Gastrocnemius medialis (tissue), 4 donors: ENCODE data around the gene MED27. TPM values are rescaled to one million over a fixed set of nuclear protein-coding genes. Genes with fewer than 3 reads are reported as not detected.

Experiments
- ATAC-seq, 2 donors: fragments of 150-250 bp; one replicate each; pipeline ENCODE4 v1.9.1; 2016
- DNase-seq, 2 donors: peaks; one replicate each; pipeline ENCODE4 v3.0.0-alpha.2; 2019
- H3K27ac ChIP-seq, 4 donors: fragments of 200-600 bp; sonication (generic); 1 replicate in 1 of 4; 2 replicates in 3 of 4; pipeline ENCODE4 v1.5.1; 2016 to 2018; ENCODE audit warnings: mild to moderate bottlenecking in 2 of 4, moderate library complexity in 1 of 4
- H3K27me3 ChIP-seq, 3 donors: fragments of 200-600 bp; sonication (generic) in 2 of 3; 1 replicate in 1 of 3; 2 replicates in 2 of 3; pipeline versions ENCODE4 v1.5.1 to v1.6.0; 2016 to 2019; ENCODE audit warnings: mild to moderate bottlenecking in 1 of 3, moderate library complexity in 1 of 3
- H3K36me3 ChIP-seq, 2 donors: fragments of 200-600 bp; sonication (generic) in 1 of 2; one replicate each; pipeline ENCODE4 v1.5.1; 2017 to 2018
- H3K4me1 ChIP-seq, 2 donors: fragments of 200-600 bp; sonication (generic) in 1 of 2; one replicate each; pipeline ENCODE4 v1.5.1; 2016 to 2017; ENCODE audit warnings: mild to moderate bottlenecking in 2 of 2
- H3K4me3 ChIP-seq, 4 donors: fragments of 200-600 bp; sonication (generic) in 3 of 4; 1 replicate in 1 of 4; 2 replicates in 3 of 4; pipeline ENCODE4 v1.5.1; 2016 to 2019; ENCODE audit warnings: mild to moderate bottlenecking in 2 of 4
- H3K9me3 ChIP-seq, 3 donors: fragments of 200-600 bp; sonication (generic) in 2 of 3; 1 replicate in 1 of 3; 2 replicates in 2 of 3; pipeline ENCODE4 v1.5.1; 2016 to 2019
- POLR2A ChIP-seq, 2 donors: fragments of 450-650 bp; IDR thresholded peaks; one replicate each; pipeline ENCODE4 v1.6.1; 2017; ENCODE audit warnings: antibody characterized with exemption in 2 of 2, mild to moderate bottlenecking in 2 of 2, moderate library complexity in 2 of 2
- in situ Hi-C, 4 donors: fragments of 200-750 bp; cut with MboI; loops; one replicate each; pipeline versions ENCODE4 v1.15.0 to v1.8.0; 2017; ENCODE audit warnings: low sequenced_read_pairs in 4 of 4
- intact Hi-C: fragments of 100-400 bp; cut with DNase I; formaldehyde crosslinking; loops from one replicate; pipeline ENCODE4 v1.15.1; 2023; ENCODE audit warnings: low total_unique reads
- total RNA-seq, 4 donors: library from RNA; depleted of rRNA; stranded (reverse); fragments of >200 nt; gene quantifications; one replicate each; pipeline versions ENCODE4 v1.1.0 to v1.2.3, GENCODE V29; 2016
- TF ChIP-seq, protein P1 (sequence below), 5 experiments: fragments of 450-650 bp in 3 of 5; fragments of 200-600 bp in 2 of 5; sonication (generic) in 2 of 5; IDR thresholded peaks in 4 of 5; conservative IDR thresholded peaks in 1 of 5; 1 replicate in 4 of 5; 2 replicates in 1 of 5; pipeline ENCODE4 v1.5.1; 2016 to 2019; ENCODE audit warnings: antibody characterized with exemption in 5 of 5, mild to moderate bottlenecking in 3 of 5, moderate library complexity in 3 of 5

The MED27 gene
- total RNA-seq, 4 donors from 2014 or later: 11.6 to 20.3 (median 13.9) TPM

GRCh38 chr9:132099167-132099566, 19.5 kb upstream of the MED27 start:
- no peak overlapping the region for H3K4me3 ChIP-seq
- peaks cover 0 to 9% (median 0%) of the 10 kb centered on the region in 3 donors for H3K27me3 ChIP-seq
- no peaks in the 10 kb centered on the region for H3K4me1 ChIP-seq
- no peak overlapping the region for H3K27ac ChIP-seq
- H3K9me3 ChIP-seq: no peaks in the 10 kb centered on the region
- no peak for DNase-seq
- TF ChIP-seq, protein P1, sequence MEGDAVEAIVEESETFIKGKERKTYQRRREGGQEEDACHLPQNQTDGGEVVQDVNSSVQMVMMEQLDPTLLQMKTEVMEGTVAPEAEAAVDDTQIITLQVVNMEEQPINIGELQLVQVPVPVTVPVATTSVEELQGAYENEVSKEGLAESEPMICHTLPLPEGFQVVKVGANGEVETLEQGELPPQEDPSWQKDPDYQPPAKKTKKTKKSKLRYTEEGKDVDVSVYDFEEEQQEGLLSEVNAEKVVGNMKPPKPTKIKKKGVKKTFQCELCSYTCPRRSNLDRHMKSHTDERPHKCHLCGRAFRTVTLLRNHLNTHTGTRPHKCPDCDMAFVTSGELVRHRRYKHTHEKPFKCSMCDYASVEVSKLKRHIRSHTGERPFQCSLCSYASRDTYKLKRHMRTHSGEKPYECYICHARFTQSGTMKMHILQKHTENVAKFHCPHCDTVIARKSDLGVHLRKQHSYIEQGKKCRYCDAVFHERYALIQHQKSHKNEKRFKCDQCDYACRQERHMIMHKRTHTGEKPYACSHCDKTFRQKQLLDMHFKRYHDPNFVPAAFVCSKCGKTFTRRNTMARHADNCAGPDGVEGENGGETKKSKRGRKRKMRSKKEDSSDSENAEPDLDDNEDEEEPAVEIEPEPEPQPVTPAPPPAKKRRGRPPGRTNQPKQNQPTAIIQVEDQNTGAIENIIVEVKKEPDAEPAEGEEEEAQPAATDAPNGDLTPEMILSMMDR (IDR thresholded peaks at IDR 0.05 in 4 of 5, conservative IDR thresholded peaks at IDR 0.05 in 1 of 5): no peak
- H3K36me3 ChIP-seq: no peaks in the 10 kb centered on the region
- intact Hi-C loops: no loop called here
- ATAC-seq: no peak
- in situ Hi-C loops: no loop called here

DNA sequence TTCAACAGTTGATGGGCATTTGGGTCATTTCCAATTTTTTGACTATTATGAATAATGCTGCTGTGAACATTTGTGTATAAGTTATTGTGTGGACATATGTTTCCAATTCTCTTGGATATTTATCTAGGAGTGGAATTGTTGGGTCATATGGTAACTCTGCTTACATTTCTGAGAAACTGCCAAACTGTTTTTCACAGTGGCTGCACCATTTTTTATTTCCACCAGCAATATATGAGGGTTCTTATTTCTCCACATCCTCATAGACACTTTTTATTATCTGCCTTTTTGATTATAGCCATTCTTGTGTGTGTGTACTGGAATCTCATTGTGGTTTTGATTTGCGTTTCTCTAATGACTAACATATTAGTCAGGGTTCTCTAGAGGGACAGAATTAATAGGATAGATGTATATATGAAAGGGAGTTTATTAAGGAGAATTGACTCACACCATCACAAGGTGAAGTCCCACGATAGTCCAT, 14.7 kb upstream of the MED27 start:
- Histone ChIP-seq H3K4me3 (no peak overlapping the region), H3K27me3 (peaks cover 0 to 9% (median 3%) of the 10 kb centered on the region in 3 donors), H3K36me3 (no peaks in the 10 kb centered on the region), H3K9me3 (no peaks in the 10 kb centered on the region), H3K4me1 (no peaks in the 10 kb centered on the region), H3K27ac (no peak overlapping the region)
- in situ Hi-C loops (no loop called here), intact Hi-C loops (no loop called here)
- ATAC-seq: no peak
- DNase-seq: no peak
- TF ChIP-seq, protein P1 (IDR thresholded peaks at IDR 0.05 in 4 of 5, conservative IDR thresholded peaks at IDR 0.05 in 1 of 5): no peak
- no peak for TF ChIP-seq POLR2A (IDR thresholded peaks at IDR 0.05)

DNA sequence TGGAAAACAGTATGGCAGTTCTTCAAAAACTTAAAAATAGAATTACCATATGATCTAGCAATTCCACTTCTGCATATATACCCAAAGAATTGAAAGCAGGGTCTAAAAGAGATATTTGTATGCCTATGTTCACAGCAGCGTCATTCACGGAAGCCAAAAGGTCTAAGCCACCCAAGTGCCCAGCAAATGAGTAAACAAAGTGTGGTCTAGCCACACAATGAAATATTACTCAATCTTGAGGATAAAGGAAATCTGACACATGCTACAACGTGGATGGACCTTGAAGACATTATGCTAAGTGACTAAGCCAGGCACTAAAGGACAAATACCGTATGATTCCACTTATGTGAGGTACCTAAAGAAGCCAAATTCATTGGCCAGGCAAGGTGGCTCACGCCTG, 11.1 kb upstream of the MED27 start:
- in situ Hi-C loops: no loop called here
- H3K27ac ChIP-seq: no peak overlapping the region
- no peaks in the 10 kb centered on the region for H3K4me1 ChIP-seq
- DNase-seq (no peak), ATAC-seq (no peak)
- no peaks in the 10 kb centered on the region for H3K36me3 ChIP-seq
- H3K27me3 ChIP-seq: peaks cover 0 to 6% (median 0%) of the 10 kb centered on the region in 3 donors
- H3K9me3 ChIP-seq: no peaks in the 10 kb centered on the region
- TF ChIP-seq, protein P1 (IDR thresholded peaks at IDR 0.05 in 4 of 5, conservative IDR thresholded peaks at IDR 0.05 in 1 of 5): no peak
- no peak for TF ChIP-seq POLR2A (IDR thresholded peaks at IDR 0.05)
- H3K4me3 ChIP-seq: no peak overlapping the region
- intact Hi-C loops: no loop called here

GRCh38 chr9:132087438-132088030, 7.9 kb upstream of the MED27 start:
- Histone ChIP-seq H3K4me1 (no peaks in the 10 kb centered on the region), H3K9me3 (no peaks in the 10 kb centered on the region), H3K4me3 (no peak overlapping the region), H3K27ac (no peak overlapping the region), H3K36me3 (no peaks in the 10 kb centered on the region), H3K27me3 (peaks cover 0 to 3% (median 0%) of the 10 kb centered on the region in 3 donors)
- in situ Hi-C loops: no loop called here
- TF ChIP-seq, protein P1 (IDR thresholded peaks at IDR 0.05 in 4 of 5, conservative IDR thresholded peaks at IDR 0.05 in 1 of 5): no peak
- no peak for TF ChIP-seq POLR2A (IDR thresholded peaks at IDR 0.05)
- intact Hi-C loops: no loop called here
- ATAC-seq: no peak
- no peak for DNase-seq

DNA sequence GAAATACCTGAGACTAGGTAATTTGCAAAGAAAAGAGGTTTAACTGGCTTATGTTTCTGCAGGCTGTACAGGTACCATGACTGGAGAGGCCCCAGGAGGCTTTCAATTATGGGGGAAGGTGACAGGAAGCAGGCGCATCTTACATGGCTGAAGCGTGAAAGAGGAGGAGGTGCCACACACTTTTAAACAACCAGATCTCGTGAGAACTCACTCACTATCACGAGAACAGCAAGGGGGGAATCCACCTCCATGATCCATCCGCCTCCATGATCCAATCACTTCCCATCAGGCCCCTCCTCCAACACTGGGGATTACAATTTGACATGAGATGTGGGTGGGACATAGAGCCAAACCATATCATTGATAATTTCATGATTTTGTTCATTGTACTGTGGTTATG, 2.5 kb upstream of the MED27 start:
- H3K9me3 ChIP-seq: no peaks in the 10 kb centered on the region
- H3K4me3 ChIP-seq: no peak overlapping the region
- H3K27me3 ChIP-seq: no peaks in the 10 kb centered on the region
- peaks cover 21% of the 10 kb centered on the region in 2 donors for H3K4me1 ChIP-seq
- in situ Hi-C loops (no loop called here), intact Hi-C loops (no loop called here)
- H3K36me3 ChIP-seq: peaks cover 0 to 5% of the 10 kb centered on the region in 2 donors
- H3K27ac ChIP-seq: no peak overlapping the region
- DNase-seq (no peak), ATAC-seq (no peak)
- TF ChIP-seq POLR2A (IDR thresholded peaks at IDR 0.05): no peak
- TF ChIP-seq, protein P1 (IDR thresholded peaks at IDR 0.05 in 4 of 5, conservative IDR thresholded peaks at IDR 0.05 in 1 of 5): no peak
